GM12801 (cell line): ENCODE results near the gene BTBD7.

ENCODE experiments used
- CTCF ChIP-seq: IDR thresholded peaks from one replicate; pipeline ENCODE4 v1.5.1; 2011; ENCODE audit warnings: control low read depth; ENCODE audit not compliant: insufficient read length; ENCODE audit errors: extremely low read depth

Gene BTBD7

GRCh38 chr14:93231129-93231979 lies 101.5 kb downstream of the BTBD7 start:
- TF ChIP-seq CTCF = no peak

- no peak for TF ChIP-seq CTCF
Observed at GRCh38 chr14:93230539-93230938, 102.3 kb downstream of the BTBD7 start.

GRCh38 chr14:93228550-93228949 lies 104.3 kb downstream of the BTBD7 start:
- TF ChIP-seq CTCF = no peak

GRCh38 chr14:93223565-93223964 lies 109.3 kb downstream of the BTBD7 start:
- no peak for TF ChIP-seq CTCF

GRCh38 chr14:93220509-93220908 lies 112.3 kb downstream of the BTBD7 start:
- TF ChIP-seq CTCF = no peak

GRCh38 chr14:93219103-93219726 lies 113.6 kb downstream of the BTBD7 start:
- no peak for TF ChIP-seq CTCF

- TF ChIP-seq CTCF = no peak
Observed at GRCh38 chr14:93214598-93214997, 118.2 kb downstream of the BTBD7 start.
